Naive thymus-derived CD8-positive, alpha-beta T cell (primary cell): ENCODE measurements around the gene MYO1E. TPM values are rescaled to one million over a fixed set of nuclear protein-coding genes. Genes with fewer than 3 reads are reported as not detected.
"Not testable (repeated sequence)": the region's sequence is repeated elsewhere in the genome, so short reads cannot be mapped to it uniquely, and the experiment has no call there.

Experiments used
- ATAC-seq, 2 donors: fragments of 150-1000 bp; cut with Tn5 transposase in 1 of 2; sonication (Bioruptor Pico), chemical (Tn5 transposase) in 1 of 2; 1 replicate in 1 of 2; 2 replicates in 1 of 2; pipeline ENCODE4 v1.10.0; 2021; ENCODE audit warnings: mild to moderate bottlenecking in 2 of 2, moderate library complexity in 2 of 2
- POLR2A ChIA-PET: fragments of 350-600 bp; sonication (Branson Sonifier 250); formaldehyde crosslinking; loops from one replicate; lab custom pipeline; 2021; ENCODE audit warnings: antibody characterized with exemption; lab: Charles Lee
- DNase-seq, 10 donors: peaks; one replicate each; pipeline versions ENCODE4 v3.0.0 to v3.0.0-alpha.2; 2020 to 2022
- H3K27ac Mint-ChIP-seq, 10 donors: one replicate each; pipeline ENCODE4 v1.8.0; 2020 to 2022; ENCODE audit warnings: mild to moderate bottlenecking in 10 of 10, mixed read lengths in 10 of 10, moderate library complexity in 4 of 10, inconsistent platforms in 1 of 10
- H3K27me3 Mint-ChIP-seq, 5 donors: one replicate each; pipeline ENCODE4 v1.8.0; 2021 to 2022; ENCODE audit warnings: mixed read lengths in 5 of 5
- H3K36me3 Mint-ChIP-seq, 3 donors: one replicate each; pipeline ENCODE4 v1.8.0; 2020 to 2022; ENCODE audit warnings: mixed read lengths in 3 of 3, mild to moderate bottlenecking in 2 of 3, inconsistent platforms in 1 of 3
- H3K4me1 Mint-ChIP-seq, 4 donors: one replicate each; pipeline ENCODE4 v1.8.0; 2021 to 2022; ENCODE audit warnings: mixed read lengths in 4 of 4
- H3K4me3 Mint-ChIP-seq, 10 donors: one replicate each; pipeline ENCODE4 v1.8.0; 2020 to 2022; ENCODE audit warnings: mild to moderate bottlenecking in 10 of 10, mixed read lengths in 10 of 10, moderate library complexity in 6 of 10, inconsistent platforms in 1 of 10
- H3K9me3 Mint-ChIP-seq, 9 donors: one replicate each; pipeline ENCODE4 v1.8.0; 2020 to 2022; ENCODE audit warnings: mixed read lengths in 9 of 9, mild to moderate bottlenecking in 3 of 9, inconsistent platforms in 1 of 9, moderate library complexity in 1 of 9
- polyA plus RNA-seq, 3 donors: library from polyadenylated mRNA; unstranded; fragments of 300-500 nt; fragmentation: Illumina TruSeq; gene quantifications; one replicate each; pipeline ENCODE4 v1.2.3, GENCODE V29; 2021
- total RNA-seq, 8 experiments: library from RNA in 2 of 8; stranded (reverse) in 2 of 8; gene quantifications; one replicate each; pipeline ENCODE4 v1.2.3 and lab custom pipeline; 2021 to 2026

MYO1E gene
- total and polyA plus RNA-seq, 5 experiments from 2014 or later = 0.53 to 7.4 (median 3.4) TPM; not detected in 1

DNA sequence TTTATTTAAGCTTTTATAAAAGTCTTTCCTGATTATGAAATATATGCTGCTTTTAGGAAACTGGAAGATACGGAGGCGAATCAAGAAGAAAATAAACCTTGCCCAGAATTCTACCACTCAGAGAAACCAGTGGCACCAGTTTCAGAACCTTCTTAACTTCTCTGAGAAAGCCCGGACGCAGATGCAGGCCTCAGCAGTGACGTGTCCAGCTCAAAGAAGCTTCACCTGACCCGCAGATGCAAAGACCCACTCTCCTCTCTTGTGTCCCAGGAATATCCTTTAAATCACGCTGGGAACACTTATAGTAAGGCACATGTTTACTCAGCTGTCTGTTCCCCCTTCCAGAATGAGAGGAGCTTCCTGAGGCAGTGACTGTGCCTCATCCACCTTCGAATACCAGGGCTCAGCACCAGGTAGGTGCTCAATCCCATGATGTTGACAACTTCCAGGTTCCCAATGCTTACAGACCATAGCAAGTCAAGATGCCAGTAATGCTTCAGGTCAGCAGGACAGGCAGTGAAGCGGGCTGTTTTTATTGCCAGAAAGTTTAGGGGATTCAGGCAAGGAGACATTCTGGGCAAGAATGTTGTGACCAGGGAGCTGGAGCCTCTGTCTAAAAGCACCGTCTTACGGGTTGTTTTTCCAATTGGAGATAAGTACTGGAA is 205.9 kb downstream of the MYO1E start:
- no peak for DNase-seq
- H3K27ac Mint-ChIP-seq = no peak overlapping the region
- H3K4me3 Mint-ChIP-seq = no peak overlapping the region
- peaks cover 0 to 4% (median 2%) of the 10 kb centered on the region in 4 donors for H3K4me1 Mint-ChIP-seq
- POLR2A ChIA-PET = no interaction called here
- H3K9me3 Mint-ChIP-seq = no peaks in the 10 kb centered on the region
- H3K36me3 Mint-ChIP-seq = no peaks in the 10 kb centered on the region
- H3K27me3 Mint-ChIP-seq = no peaks in the 10 kb centered on the region
- no peak for ATAC-seq

DNA sequence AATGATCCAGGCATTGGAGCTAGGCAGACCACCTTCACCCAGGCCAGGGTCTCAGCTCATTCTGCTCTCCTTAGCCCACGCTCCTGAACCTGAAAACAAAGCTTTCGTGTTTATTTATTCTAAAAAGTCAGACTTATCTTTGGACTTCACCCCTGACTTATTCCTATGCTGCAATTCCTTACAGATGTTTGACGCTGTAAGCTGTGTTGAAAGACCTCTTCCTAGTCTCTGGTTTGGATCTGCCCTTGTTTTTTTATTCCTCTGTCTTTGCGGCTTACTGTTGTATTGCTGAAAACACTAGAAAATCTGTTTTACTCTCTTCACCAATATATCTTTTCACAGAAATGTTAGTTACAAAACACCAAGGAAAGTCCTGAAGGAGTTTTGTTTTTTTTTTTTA is 206.5 kb downstream of the MYO1E start:
- H3K36me3 Mint-ChIP-seq = no peaks in the 10 kb centered on the region

DNA sequence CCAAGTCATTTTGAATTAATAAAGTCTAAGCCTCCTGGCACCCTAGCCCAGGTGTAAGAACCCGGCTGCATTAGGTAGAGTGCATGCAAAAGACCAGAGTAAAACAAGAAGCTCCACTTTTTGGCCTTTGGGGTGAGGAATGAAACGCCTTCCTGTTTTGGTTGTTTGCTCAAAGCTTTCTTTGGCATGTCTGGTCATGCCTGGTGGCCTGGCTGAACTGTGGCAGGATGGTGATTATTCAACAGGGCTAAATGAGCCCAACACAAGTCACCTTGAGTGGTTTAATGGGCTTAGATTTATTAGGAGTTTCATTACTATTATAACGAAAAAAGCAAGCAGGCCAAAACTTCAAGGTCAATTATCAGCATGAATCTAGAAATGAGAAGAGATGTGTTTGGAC is 206.9 kb downstream of the MYO1E start:
- Mint-ChIP-seq H3K4me1 (peaks cover 0 to 4% (median 2%) of the 10 kb centered on the region in 4 donors), H3K36me3 (no peaks in the 10 kb centered on the region), H3K27me3 (no peaks in the 10 kb centered on the region), H3K9me3 (no peaks in the 10 kb centered on the region), H3K27ac (no peak overlapping the region), H3K4me3 (no peak overlapping the region)
- DNase-seq (no peak), ATAC-seq (no peak)
- POLR2A ChIA-PET = no interaction called here

More for the DNA sequence above, 206.5 kb downstream of the MYO1E start:
- Mint-ChIP-seq H3K4me3 (no peak overlapping the region), H3K4me1 (peaks cover 0 to 4% (median 2%) of the 10 kb centered on the region in 4 donors), H3K27me3 (no peaks in the 10 kb centered on the region), H3K9me3 (no peaks in the 10 kb centered on the region), H3K27ac (no peak overlapping the region)
- DNase-seq (no peak), ATAC-seq (no peak)
- POLR2A ChIA-PET = no interaction called here

DNA sequence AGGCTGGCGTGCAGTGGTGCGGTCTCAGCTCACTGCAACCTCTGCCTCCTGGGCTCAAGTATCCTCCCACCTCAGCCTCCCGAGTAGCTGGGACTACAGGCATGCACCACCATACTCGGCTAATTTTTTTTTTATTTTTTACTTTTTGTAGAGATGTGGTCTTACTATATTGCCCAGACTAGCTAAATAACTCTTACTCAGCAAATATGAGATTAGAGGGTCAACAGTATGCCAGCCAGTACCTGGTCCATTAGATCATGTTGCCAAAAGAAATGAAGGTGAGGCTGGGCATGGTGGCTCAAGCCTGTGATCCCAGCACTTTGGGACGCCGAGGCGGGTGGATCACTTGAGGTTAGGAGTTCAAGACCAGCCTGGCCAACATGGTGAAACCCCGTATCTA is 210.6 kb downstream of the MYO1E start:
- ATAC-seq, H3K4me1 Mint-ChIP-seq, H3K27ac Mint-ChIP-seq, POLR2A ChIA-PET, H3K4me3 Mint-ChIP-seq, H3K9me3 Mint-ChIP-seq, H3K27me3 Mint-ChIP-seq, DNase-seq, H3K36me3 Mint-ChIP-seq: not testable (repeated sequence)

DNA sequence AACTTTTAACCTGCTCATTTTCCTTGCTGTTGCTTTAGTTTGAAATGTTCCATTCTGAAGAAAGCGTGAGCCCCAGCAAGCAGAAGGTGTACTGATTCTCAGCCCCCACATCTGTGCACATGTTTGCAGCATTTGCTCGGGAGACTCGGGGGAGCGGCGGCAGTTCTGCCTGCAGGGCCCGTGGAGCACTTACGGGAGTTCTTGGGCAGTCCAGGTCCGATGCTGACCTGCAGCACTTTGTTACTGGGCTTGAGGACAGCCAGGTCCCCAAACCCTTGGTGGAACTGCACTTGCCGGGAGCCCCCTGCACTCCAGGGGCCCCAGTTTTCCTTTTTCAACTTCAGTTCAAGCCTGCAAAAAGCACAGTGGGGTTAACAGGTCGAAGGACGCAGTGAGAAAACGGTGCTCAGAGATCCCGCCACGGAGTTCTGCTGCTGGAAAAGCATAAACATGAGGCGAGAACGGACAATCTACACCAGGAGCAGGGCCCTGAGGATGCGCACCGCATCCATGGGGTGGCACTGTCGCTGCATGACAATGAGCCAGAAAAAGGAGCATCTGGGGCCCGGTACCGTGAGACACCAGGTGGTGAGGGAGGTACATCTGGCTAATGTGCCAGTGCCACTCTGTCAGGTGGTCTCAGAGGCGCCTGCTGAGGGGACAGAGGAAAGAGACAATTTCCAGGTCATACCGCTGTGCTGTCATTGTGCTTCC is 211.6 kb downstream of the MYO1E start:
- ATAC-seq (no peak), DNase-seq (peak in 2 of 10 donors; percentile 13)
- H3K27me3 Mint-ChIP-seq = no peaks in the 10 kb centered on the region
- peak overlapping the region in 1 of 10 donors; percentile 13 for H3K27ac Mint-ChIP-seq
- no peak overlapping the region for H3K4me3 Mint-ChIP-seq
- H3K36me3 Mint-ChIP-seq = no peaks in the 10 kb centered on the region
- POLR2A ChIA-PET = no interaction called here
- no peaks in the 10 kb centered on the region for H3K4me1 Mint-ChIP-seq
- H3K9me3 Mint-ChIP-seq = no peaks in the 10 kb centered on the region

DNA sequence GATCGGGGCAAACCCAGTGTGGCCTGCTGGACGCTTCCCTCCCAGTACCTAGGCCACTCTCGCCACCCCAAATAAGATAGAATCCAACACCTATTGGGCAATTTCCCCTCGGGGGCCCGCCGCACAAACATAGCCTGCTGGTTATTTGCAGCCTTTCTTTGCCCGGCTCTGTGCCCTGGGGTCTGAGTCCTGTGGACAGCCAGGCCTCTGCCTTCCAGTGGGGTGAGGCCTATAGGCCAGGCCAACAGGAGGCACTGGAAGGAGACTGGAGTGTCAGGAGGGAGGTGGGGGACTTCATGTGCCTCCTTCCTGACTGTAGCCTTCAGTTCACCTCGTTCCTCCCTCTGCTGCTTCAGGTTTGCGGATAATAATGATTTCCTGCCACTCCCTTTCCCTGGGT is 213.5 kb downstream of the MYO1E start:
- POLR2A ChIA-PET = no interaction called here
- DNase-seq (no peak), ATAC-seq (no peak)
- H3K36me3 Mint-ChIP-seq = no peaks in the 10 kb centered on the region
- H3K27ac Mint-ChIP-seq = no peak overlapping the region
- no peaks in the 10 kb centered on the region for H3K4me1 Mint-ChIP-seq
- no peaks in the 10 kb centered on the region for H3K9me3 Mint-ChIP-seq
- no peaks in the 10 kb centered on the region for H3K27me3 Mint-ChIP-seq
- no peak overlapping the region for H3K4me3 Mint-ChIP-seq

DNA sequence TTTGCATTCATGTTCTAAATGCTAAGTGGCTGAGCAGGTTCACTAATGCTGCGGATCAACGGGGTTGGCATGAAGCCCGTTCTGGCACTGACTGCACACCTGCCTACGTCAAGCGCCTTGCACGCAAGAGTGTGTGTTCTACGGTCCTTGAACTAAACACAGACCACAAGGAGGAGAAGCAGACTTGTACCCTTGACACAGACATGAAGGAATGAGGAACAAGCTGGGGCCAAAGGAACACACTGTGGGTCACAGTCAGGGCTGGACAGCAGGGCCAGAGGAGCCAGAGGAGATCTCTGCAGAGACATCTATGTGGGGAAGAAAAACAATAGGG is 214.0 kb downstream of the MYO1E start:
- DNase-seq (no peak), ATAC-seq (no peak)
- POLR2A ChIA-PET = no interaction called here
- no peak overlapping the region for H3K4me3 Mint-ChIP-seq
- no peaks in the 10 kb centered on the region for H3K4me1 Mint-ChIP-seq
- H3K27me3 Mint-ChIP-seq = no peaks in the 10 kb centered on the region
- H3K27ac Mint-ChIP-seq = no peak overlapping the region
- no peaks in the 10 kb centered on the region for H3K36me3 Mint-ChIP-seq
- H3K9me3 Mint-ChIP-seq = no peaks in the 10 kb centered on the region

DNA sequence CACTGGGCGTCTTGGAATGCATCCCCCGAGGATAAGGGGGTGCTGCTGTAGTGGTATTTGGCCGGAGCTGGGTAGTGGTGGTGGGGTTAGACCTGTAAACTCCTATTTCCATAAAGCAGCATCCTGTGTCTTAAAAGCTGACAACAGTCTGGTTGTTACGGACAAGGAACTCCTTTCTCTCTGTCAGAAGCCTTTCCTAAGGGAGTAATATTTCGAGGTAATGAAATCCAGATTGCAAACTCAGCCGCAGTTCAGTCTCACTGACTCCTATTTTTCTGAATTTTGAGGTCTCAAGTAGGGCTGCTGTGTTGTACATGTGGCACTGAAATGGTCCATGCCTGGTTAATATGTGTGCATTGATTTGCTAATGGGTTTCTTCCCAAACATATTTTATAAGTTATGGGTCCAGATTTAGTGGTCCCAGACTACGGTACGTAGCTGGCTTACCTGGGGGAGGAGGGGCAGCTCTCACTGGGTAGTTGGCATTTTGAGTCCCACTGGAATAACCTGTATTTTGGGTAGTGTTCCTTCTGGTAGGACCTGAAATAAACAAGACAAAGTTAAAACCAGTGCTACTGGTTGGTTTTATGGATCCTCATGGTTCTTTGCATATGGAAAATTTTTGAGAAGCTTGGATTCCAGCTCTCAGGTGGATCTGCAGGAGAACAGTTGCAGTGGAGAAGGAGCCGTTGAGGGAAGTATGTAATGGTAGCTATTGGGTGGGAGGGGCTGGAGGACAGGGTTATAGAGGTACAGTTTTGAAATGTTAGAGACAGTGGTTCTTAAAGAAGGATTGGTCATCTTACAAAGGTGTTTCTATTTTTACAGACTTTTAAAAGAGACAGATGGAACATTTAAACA is 214.6 kb downstream of the MYO1E start:
- Mint-ChIP-seq H3K27ac (no peak overlapping the region), H3K9me3 (no peaks in the 10 kb centered on the region), H3K27me3 (no peaks in the 10 kb centered on the region), H3K36me3 (no peaks in the 10 kb centered on the region), H3K4me1 (no peaks in the 10 kb centered on the region), H3K4me3 (no peak overlapping the region)
- ATAC-seq (no peak), DNase-seq (no peak)
- POLR2A ChIA-PET = no interaction called here

DNA sequence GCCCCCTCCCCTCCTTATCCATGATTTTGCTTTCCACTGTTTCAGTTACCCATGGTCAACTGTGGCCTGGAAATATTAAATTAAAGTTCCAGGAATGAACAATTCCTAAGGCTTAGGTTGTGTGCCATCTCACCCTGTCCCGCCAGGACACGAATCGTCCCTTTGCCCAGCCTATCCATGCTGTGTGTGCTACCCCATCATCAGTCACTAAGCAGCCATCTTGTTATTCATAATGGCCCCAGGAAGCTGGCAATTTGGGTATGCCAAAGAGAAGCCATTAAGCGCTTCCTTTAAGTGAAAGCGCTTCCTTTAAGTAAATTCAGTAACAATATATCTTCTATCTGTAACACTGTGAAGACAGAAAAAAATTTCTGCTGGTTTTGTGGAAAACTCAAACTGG is 215.3 kb downstream of the MYO1E start:
- H3K9me3 Mint-ChIP-seq = no peaks in the 10 kb centered on the region
- no peaks in the 10 kb centered on the region for H3K4me1 Mint-ChIP-seq
- POLR2A ChIA-PET = no interaction called here
- DNase-seq = no peak
- no peaks in the 10 kb centered on the region for H3K36me3 Mint-ChIP-seq
- no peak for ATAC-seq
- no peak overlapping the region for H3K27ac Mint-ChIP-seq
- no peaks in the 10 kb centered on the region for H3K27me3 Mint-ChIP-seq
- H3K4me3 Mint-ChIP-seq = no peak overlapping the region

DNA sequence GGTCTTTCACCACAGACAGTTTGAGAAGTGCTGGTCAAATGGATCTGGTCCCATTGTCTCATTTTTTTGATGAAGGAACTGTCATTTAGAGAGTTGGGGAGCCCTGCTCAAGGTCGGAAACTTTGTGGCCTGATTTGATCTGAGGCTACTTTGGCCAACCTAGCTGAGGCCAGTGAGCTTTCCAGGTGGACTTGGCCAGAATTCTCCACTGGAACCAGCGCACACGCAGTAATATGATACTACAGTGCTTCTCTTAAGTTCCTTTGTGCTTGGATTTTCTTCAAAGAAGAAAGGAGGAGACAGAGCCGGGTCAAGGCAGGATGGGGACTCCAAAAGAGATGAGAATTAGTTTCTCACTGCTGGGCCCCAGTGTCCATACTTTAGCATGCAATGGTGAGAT is 217.2 kb downstream of the MYO1E start:
- no peak overlapping the region for H3K4me3 Mint-ChIP-seq
- POLR2A ChIA-PET = no interaction called here
- H3K27ac Mint-ChIP-seq = no peak overlapping the region
- no peaks in the 10 kb centered on the region for H3K4me1 Mint-ChIP-seq
- DNase-seq (no peak), ATAC-seq (no peak)
- no peaks in the 10 kb centered on the region for H3K27me3 Mint-ChIP-seq
- H3K9me3 Mint-ChIP-seq = no peaks in the 10 kb centered on the region
- H3K36me3 Mint-ChIP-seq = no peaks in the 10 kb centered on the region

DNA sequence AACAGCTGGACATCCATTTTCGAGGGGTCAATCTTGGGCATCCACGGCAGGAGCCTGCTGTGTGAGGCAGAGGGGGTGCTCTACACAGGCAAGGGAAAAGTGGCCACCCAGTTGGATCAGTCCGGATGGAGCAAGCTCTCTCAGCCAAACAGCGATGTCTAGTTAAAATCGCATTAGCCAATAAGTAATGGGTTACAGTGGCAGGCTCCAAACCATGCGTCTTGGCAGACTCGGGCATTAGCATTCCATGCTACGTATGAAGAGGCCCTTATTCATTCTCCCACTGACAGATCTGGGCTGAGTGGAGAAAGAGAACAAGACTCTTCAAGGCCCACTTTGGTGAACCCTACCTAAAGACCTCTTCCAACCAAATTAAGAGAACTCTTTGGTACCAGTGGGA is 218.4 kb downstream of the MYO1E start:
- DNase-seq = no peak
- Mint-ChIP-seq H3K27me3 (no peaks in the 10 kb centered on the region), H3K9me3 (no peaks in the 10 kb centered on the region), H3K36me3 (no peaks in the 10 kb centered on the region), H3K27ac (no peak overlapping the region), H3K4me1 (no peaks in the 10 kb centered on the region), H3K4me3 (no peak overlapping the region)
- ATAC-seq = no peak
- POLR2A ChIA-PET = no interaction called here

DNA sequence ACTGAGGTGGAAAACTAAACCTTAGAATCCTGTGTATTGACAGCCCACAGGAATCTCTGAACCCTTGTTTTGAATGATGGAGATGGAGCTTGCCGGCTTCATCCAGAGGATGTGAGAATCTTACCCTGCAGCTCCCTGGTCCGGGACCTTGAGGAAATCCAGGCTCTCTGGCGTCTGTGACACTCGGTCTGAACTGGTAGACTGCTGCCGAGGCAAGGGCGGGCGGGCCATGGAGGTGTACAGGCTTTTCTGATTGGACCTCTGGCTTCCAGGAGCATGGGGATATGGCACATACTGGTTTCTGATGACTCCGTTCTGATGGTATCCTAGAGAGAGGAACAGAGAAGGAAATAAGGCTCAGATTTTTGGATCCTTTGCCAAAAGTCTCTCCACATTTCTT is 219.2 kb downstream of the MYO1E start:
- no peak overlapping the region for H3K4me3 Mint-ChIP-seq
- H3K36me3 Mint-ChIP-seq = no peaks in the 10 kb centered on the region
- no peaks in the 10 kb centered on the region for H3K4me1 Mint-ChIP-seq
- no peak overlapping the region for H3K27ac Mint-ChIP-seq
- no peaks in the 10 kb centered on the region for H3K9me3 Mint-ChIP-seq
- DNase-seq (no peak), ATAC-seq (no peak)
- no peaks in the 10 kb centered on the region for H3K27me3 Mint-ChIP-seq
- POLR2A ChIA-PET = no interaction called here

DNA sequence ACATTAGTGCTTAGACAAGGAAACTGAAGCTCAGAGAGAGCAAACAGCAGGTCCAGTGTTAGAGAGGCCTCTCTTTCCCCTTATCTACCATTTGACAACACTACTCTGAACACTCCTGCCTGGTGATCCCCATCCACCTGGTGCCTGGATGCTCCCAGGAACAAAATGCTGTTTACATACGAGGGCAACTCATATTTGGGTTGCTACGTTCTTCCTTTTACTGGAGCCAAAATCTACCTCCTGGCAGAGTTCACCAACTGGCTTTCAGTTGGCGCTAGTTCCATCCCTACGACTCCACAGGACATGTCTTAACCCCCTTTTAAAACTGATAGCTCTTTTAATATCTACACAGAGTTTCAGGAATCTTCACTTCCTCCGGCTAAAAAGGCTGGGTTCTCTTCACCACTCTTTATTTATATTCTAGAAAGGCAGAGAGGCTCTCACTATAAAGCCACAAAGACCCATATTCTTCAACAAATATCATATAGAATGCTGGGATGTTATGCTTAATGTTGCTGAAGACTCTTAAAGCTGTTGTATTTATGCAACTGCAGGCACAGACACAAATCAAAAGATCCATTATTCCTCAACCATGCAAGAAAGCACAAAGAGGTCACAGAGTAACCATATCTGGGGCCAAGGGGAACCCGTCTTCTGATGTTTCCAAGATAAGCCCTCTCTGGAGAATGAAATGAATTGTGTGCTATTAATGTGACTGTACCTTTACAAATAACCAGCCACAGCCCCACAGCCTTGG is 219.8 kb downstream of the MYO1E start:
- Mint-ChIP-seq H3K4me1 (no peaks in the 10 kb centered on the region), H3K9me3 (no peaks in the 10 kb centered on the region), H3K27me3 (no peaks in the 10 kb centered on the region), H3K4me3 (no peak overlapping the region), H3K36me3 (no peaks in the 10 kb centered on the region), H3K27ac (no peak overlapping the region)
- ATAC-seq (no peak), DNase-seq (no peak)
- POLR2A ChIA-PET = no interaction called here
